HG03175 (cell line): ENCODE data around the gene TJAP1.

ENCODE experiments used
- ATAC-seq: cut with Tn5 transposase; IDR thresholded peaks from one replicate; pipeline ENCODE4 v1.9.1; 2021; ENCODE audit warnings: mild to moderate bottlenecking, moderate library complexity; ENCODE audit not compliant: unreplicated experiment

The TJAP1 gene

DNA sequence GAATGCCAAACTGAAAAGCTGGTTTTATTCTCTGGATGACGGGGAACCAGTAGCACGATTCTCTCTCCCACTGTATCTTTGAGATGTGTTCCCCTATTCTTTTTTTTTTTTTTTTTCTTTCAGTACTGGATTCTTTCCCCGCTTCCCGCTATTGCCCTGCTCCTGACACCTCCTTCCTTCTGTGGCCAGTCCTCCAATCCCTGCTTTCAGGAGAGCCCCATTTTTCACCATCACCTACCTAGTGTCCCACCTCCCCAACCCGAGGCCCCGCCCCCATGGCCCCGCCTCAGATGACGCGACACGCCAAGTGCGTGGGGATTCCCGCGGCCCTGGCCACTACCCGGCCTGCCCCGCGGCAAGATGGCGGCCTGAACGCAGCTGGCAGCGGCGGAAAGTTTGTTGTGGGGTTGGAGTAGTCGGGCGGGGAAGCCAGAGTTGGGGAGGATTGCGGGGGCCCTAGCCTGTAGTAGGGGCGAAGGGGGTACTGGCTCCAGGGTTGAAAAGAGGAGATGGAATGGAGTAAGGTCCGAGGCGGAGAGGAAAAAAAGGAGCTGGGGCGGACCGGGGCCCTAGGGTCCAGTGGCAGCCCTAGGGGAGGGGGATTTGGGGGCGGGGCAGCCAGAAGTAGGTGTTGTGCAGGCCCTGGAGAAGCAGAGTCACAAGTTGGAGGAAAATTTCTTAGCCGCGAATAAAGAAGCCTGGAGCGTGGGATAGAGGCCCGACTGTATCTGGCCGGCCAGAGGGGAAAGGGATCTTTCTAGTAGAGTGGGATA is at the start of gene TJAP1:
Gene TJAP1 (plus strand): TSS at position 336 of the 773 bp plus-strand sequence. CDS start 21,432 bp downstream, outside the sequence.
- ATAC-seq = peak; percentile 95

DNA sequence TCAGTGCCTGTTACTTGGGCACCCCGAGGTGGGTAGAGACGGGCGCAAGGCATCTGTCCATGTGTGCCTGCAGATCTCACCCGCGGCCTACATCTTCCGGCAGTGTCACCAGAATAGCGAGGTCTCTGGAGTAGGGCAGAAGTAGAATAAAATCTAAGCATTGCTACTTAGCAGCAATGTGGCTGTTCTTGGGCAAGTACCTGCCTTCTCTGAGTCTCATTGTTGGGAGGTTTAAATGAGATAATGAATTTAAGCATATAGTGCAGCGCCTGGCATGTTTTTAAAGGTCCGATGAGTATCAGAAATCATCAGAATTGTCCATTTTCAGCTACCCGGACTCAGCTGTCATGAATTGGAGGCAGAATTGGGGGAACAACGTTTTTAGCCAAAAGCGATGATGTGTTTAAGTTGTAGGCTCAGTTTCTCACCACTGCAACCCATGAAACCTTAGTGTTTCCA is 49.2 kb upstream of the TJAP1 start:
- ATAC-seq = no peak

- ATAC-seq = no peak
Measured at GRCh38 chr6:43428874-43429273, 48.5 kb upstream of the TJAP1 start.

GRCh38 chr6:43432009-43432945 is 45.1 kb upstream of the TJAP1 start:
- ATAC-seq = no peak

DNA sequence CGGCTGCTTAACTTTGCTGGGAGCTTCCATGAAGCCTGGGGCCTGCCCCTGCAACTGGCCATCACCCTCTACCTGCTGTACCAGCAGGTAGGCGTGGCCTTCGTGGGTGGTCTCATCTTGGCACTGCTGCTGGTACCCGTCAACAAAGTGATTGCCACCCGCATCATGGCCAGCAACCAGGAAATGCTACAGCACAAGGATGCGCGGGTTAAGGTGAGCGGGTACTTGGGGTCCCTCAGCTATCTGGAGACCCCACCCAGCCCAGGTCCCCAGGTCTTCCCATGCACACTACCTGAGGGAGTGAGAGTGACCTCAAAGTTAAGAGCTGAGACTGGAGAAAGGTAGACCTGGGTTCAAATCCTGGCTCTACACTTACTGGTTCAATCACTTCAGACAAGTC is 44.2 kb upstream of the TJAP1 start:
- no peak for ATAC-seq

- ATAC-seq = no peak
Measured at GRCh38 chr6:43434001-43434840, 43.1 kb upstream of the TJAP1 start.

DNA sequence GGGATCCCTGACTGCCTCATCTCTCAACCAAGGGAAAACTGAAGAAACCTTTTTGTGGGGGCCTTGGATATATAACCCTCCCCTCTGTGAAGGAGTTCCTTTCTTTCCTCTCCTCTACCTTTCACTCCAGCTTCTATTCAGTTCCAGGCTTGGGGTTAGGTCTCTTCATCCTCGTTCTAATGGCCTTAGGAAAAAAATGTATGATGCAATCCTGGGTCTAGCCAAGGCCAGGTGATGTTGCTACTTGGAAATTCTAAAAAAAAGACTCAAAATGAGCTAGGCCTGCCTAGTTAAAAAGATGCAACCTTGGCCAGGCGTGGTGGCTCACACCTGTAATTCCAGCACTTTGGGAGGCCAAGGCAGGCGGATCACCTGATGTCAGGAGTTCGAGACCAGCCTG is 42.4 kb upstream of the TJAP1 start:
- no peak for ATAC-seq

DNA sequence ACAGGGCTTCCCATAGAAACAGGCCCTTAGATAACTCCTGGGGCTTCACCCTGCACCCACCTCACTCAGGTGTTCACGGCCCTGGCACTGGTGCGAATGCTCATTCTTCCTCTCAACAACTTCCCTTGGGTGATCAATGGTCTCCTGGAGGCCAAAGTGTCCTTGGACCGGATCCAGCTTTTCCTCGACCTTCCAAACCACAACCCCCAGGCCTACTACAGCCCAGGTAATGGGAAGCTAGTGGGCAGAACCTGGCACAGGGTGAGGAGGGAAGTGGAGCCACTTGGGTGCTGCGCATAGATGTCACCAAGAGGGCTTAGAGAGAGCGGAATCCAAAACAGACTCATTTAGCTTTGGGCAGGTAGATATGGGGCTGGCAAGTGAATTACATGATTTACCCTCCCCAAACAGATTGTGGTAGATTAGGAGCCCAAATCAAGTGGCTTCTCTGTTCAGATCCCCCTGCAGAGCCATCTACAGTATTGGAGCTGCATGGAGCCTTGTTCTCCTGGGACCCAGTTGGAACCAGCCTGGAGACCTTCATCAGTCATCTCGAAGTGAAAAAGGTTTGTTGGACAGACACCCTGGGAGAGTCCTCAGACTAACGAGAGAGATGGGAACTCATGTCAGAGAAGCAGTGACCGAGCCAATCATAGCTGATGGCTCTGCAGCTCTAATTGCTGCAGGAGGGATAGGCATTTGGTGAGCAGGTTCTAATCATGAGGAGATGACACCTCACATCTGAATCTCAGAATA is 41.5 kb upstream of the TJAP1 start:
- no peak for ATAC-seq

DNA sequence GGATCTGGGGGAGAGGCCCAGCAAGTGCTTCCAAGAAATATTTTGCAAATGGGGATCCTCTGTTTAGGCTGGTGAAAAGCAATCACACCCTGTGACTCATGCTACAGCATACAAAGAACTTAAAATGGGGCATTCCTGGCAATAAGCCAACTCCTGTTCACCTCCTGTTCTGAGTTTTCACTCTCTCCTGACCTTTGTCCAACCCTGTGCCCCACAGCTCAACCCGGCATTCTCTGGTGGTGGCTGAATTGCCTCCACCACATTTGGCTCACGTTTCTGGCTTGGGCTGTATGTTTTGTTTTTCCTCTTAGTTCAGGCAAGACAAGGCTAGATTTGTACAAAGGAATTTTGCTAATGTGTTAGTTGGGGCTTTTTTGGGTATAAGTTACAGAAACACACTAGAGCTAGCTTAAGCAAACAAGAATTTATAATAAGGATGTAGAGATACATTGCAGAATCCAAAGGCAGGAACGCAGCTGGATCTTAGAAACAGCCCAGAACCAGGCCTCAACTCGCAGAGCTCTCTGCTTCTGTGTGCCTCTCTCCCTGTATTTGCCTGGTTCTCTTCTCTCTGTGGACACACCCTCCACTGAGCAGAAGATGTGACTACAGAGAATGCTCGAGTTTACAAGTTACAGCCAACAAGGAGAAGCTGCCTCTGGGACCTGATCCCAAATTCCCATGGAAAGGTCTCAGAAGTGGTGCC is 40.6 kb upstream of the TJAP1 start:
- no peak for ATAC-seq

DNA sequence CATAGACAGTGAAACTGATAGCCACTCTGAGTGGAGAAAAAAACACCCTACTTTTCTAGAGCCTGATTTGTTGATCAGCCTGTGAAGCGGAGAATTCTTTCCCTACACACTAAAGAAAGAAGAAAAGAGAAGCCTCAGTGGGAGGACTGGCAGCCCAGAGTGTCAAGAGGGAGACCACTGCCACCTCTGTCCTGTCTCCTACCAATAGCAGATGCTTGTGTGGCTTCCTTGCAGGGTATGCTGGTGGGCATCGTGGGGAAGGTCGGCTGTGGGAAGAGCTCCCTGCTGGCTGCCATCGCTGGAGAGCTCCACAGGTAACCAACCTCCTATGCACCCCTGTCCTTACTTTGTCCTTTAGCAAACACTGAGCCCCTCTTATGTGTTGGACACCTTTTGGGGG is 39.7 kb upstream of the TJAP1 start:
- ATAC-seq = no peak

GRCh38 chr6:43442935-43443334 is 34.4 kb upstream of the TJAP1 start:
- no peak for ATAC-seq

DNA sequence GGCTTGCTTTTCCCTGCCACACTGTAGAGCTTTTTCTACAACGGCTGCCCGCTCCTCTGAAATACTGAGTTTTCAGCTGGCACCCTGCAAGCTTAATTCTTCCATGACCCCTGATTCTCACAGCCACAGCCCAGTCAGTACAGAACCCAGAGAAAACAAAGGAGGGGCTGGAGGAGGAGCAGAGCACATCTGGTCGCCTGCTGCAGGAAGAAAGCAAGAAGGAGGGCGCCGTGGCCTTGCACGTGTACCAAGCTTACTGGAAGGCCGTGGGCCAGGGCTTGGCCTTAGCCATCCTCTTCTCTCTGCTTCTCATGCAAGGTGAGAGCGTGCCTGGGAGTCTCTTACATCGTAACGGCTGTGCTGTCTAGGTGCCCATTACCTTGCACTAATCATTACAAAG is 33.3 kb upstream of the TJAP1 start:
- ATAC-seq = no peak

GRCh38 chr6:43444582-43444981 is 32.8 kb upstream of the TJAP1 start:
- ATAC-seq = no peak

DNA sequence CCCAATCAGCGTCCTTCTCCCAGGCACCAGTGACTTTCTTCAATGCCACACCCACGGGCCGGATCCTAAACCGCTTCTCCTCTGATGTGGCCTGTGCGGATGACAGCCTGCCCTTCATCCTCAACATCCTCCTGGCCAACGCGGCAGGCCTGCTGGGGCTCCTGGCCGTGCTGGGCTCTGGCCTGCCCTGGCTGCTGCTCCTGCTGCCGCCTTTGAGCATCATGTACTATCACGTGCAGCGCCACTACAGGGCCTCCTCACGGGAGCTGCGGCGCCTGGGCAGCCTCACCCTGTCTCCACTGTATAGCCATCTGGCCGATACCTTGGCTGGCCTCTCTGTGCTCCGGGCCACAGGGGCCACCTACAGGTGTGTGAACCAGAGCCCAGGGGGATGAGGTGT is 31.8 kb upstream of the TJAP1 start:
- ATAC-seq = no peak

- ATAC-seq = no peak
Measured at GRCh38 chr6:43447604-43448003, 29.8 kb upstream of the TJAP1 start.

DNA sequence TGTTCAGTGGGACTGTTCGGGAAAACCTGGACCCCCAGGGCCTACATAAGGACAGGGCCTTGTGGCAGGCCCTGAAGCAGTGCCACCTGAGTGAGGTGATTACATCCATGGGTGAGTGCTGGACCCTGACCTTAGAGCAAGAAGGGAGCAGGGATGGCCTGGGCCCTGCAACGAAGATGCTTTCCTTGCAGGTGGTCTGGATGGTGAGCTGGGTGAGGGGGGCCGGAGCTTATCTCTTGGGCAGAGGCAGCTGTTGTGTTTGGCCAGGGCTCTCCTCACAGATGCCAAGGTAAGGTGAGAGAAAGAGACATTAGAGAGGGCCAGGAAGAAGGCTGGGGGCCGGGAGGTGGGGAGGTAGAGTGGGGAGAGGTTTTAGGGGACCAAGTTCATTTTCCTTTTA is 28.5 kb upstream of the TJAP1 start:
- ATAC-seq = no peak

DNA sequence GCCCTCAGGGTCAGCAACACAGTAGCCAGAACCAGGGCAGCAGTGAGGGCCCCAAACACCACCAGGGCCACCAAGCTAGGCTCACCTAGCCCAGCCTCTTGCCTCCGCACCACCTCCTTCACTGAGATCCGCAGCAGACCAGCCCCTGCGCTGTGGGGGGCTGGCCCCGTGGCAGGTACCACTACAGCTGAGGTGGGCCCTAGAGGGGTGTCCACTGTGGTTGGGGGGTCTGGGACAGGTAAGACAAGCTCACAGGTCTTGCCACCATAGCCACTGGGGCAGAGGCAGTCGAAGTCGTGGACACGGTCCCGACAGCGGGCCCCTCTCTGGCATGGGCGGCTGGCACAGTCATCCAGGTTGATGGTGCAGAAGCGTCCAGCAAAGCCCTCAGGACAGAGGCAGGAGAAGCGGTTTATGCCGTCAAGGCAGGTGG is 26.7 kb upstream of the TJAP1 start:
- ATAC-seq = no peak

- ATAC-seq = no peak
Measured at GRCh38 chr6:43451348-43451747, 26.0 kb upstream of the TJAP1 start.

DNA sequence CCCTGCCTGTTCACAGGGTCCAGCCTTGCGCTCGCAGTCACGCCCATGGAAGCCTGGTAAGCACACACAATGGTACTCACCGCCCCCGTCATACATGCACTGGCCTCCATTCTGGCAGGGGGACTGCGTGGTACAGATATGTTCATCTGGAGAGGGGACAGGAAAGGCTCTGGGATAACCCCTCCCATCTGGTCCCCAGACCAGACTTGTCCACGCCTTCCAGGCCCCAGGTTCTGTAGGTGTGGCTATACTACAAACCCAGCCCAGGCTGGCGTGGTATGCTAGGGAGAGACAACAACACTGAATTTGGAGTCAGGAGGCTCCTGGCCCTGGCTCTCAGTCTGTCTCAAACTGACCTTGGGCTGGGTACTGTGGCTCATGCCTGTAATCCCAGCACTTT is 25.4 kb upstream of the TJAP1 start:
- ATAC-seq = no peak

DNA sequence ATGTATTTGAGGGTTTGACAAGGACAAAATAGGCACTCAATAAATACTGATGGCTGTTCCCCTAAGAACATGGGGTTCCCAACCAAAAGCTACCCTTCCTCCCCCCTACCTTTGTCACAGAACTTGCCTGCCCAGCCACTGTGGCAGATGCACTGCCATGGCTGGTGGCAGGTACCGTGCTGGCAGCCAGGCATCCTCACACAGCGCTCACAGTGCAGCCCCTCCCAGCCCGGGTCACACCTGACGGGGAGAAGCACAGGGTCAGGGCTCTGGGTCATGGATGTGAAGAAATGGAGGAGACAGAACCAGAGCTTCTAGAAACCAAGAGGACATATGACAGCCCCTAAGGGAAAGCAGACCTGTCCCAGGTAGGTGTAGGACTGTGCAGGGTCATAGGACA is 24.5 kb upstream of the TJAP1 start:
- no peak for ATAC-seq
